ENCODE measurements around the gene LCNL1.

DNA sequence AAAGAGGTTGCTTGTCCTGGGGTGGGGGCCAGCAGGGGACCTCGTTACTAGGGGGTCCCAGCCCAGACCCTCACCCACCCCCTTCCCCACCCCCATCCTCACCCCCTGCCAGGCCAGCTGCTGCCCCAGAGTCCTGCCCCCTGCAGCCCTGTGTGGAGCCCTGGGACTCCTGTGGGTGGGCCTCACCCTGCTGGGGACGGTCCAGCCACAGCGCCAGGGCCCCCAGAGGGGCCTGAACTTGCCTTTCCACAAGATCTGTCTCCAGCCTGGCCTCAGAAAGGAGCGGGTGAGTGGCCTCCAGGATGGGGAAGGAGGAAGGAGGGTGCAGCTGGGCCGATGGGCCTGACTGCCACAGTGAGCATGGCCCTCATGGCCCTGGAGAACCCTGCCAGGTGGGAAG lies 13.0 kb upstream of the LCNL1 start:
- TF ChIP-seq, protein P1, sequence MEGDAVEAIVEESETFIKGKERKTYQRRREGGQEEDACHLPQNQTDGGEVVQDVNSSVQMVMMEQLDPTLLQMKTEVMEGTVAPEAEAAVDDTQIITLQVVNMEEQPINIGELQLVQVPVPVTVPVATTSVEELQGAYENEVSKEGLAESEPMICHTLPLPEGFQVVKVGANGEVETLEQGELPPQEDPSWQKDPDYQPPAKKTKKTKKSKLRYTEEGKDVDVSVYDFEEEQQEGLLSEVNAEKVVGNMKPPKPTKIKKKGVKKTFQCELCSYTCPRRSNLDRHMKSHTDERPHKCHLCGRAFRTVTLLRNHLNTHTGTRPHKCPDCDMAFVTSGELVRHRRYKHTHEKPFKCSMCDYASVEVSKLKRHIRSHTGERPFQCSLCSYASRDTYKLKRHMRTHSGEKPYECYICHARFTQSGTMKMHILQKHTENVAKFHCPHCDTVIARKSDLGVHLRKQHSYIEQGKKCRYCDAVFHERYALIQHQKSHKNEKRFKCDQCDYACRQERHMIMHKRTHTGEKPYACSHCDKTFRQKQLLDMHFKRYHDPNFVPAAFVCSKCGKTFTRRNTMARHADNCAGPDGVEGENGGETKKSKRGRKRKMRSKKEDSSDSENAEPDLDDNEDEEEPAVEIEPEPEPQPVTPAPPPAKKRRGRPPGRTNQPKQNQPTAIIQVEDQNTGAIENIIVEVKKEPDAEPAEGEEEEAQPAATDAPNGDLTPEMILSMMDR (IDR thresholded peaks at IDR 0.05), result no peak
- no peak for TF ChIP-seq EZH2phosphoT487 (IDR thresholded peaks at IDR 0.05)
